NCI-H146 treated with DMSO at 0.1 percent for 48 hours (cell line): ENCODE measurements around the gene NSD1.
"Not testable (repeated sequence)": the region's sequence is repeated elsewhere in the genome, so short reads cannot be mapped to it uniquely, and the experiment has no call there.

Experiments used
- DNase-seq: peaks from one replicate; lab custom pipeline; 2025; ENCODE audit not compliant: unreplicated experiment; lab: John Stamatoyannopoulos, UW

Gene NSD1

DNA sequence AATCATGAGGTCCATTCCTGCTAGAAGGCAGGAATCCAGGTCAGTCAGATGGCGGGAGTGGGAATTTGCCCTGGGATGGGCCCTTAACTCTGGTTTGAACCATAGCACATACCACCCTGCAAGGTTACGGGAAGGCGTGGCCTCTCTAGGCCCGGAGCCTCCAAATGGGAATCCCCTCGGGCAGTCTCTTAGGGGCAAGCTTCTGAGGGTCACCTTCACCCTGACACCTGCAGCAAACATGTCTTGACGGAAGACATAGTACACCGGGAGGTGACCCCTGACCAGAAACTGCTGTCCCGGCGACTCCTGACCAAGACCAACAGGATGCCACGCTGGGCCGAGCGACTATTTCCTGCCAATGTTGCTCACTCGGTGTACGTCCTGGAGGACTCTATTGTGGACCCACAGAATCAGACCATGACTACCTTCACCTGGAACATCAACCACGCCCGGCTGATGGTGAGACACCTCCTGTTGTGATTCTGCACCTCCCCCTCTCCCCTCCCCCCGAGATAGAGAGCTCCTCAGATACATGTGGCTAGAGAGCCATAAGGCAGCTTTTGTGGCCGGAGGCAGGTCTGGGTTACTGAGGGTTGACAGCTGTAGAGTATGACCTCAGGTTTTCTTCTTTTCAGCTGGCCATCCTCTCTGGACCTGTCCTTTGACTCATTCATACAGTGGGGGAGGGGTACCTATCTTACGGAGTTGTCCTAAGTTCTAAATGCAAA, 171.0 kb downstream of the NSD1 start:
- DNase-seq, result no peak

DNA sequence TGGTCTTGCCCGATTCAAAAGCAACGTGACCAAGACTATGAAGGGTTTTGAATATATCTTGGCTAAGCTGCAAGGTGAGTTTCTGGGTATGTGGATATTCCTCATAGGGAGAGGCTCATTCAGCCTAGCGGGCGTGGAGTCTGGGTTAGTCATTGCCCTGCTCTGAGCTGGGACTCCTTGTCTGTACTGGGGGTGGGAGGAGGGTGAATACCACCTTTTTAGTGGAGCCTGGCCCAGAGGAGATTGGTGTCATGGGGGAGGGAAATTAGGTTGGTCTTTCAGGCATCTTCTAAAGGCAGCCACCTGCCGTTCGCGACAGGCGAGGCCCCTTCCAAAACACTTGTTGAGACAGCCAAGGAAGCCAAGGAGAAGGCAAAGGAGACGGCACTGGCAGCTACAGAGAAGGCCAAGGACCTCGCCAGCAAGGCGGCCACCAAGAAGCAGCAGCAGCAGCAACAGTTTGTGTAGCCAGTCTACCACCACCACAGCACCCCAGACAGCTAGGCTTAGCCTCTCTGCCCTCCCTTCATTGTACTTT, 172.6 kb downstream of the NSD1 start:
- not testable (repeated sequence) for DNase-seq

DNA sequence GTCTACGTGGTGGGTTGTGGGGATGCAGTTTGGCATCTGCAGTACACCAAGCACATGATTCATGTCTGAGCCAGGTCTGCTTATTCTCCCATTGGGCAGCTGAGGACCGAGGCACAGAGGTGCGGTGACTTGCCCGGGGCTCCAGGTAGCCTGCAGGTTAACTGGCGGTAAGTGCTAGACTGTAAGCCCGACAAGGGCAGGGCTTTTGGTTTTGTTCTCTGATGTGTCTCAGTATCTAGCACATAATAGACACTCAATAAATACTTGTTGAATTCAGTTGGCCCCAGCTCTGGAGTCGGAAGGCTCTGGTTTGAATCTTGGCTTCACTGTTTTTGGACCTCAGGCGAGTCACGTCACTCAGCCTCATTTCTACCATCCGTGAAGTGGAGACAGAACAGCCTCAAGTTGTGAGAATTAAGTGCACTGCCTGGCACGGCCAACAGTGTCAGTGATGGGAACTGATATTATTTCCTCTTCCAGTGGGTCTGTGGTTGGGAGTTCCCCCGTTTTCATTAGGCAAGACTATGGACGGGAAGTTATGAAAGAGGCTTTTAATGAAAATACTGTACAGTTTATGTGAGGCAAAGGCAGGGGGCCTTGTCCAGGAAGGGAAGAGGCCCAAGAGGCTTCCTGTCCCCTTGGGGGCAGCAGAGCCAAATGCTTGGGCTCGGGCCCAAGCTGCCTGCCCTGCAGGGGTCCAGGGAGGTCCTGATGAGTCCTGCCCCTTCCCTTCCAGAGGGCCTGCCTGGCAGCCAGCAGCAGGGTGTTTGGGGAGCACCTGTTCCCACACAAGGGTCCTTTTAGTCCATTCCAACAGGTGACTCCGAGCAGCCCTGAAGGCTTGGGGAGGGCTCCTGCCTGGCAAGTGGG, 173.3 kb downstream of the NSD1 start:
- DNase-seq, result no peak

DNA sequence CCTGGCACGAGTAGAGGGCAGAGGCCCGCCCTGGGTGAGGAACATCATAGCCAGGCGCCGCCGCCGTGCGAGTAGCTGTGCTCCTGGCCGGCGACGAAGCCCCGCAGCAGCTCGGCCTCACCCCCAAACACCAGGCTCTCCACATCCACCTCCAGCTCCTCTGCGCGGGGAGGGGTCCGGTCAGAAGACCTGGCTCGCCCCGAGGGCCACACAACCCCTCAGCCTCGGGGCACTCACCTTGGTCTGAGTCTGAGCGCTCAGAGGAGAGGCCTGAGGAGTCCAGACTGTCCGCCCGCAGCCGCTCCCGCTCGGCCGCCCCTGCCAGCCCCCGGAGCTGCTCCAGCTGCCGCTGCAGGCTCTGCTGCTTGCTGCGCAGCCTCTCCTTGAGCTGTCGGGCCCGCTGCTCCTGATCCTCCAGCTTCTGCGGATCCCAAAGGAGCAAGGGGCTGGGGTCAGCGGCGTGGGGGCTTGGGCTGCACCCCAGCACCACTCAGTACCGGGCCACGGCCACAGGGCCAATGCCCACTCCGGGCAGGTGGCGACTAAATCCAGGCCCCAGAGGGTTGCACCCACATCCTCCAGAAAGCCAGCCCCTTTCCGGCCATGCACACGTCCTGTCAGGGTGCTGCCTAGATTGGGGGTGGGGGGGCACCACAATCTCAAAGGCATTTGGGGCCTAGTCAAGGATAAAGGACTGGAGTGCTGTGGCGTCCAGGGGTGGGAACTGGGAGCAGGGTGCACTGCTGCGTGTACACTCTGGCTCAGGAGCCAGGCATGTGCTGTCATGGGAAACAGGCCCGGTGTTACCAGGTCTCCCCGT, 174.2 kb downstream of the NSD1 start:
- DNase-seq, result no peak

DNA sequence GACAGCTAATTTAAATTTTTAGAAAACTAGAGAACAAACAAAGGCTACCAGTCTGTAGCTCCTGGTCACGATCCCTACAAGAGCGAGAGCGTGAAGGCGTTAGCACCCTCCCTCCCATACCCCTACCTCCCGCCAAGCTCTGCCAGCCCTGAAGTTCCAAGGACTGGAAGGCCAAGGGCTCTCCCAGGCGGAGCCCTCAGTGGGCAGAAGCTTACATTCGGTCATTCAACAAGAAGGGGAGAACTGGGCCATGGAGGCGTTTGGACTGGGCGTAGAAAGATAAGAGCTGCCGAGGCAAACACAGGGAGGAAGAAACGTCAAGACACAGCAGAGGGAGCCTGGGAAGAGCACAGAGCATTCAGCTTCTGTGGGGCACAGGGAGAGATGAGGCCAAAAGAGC, 175.2 kb downstream of the NSD1 start:
- DNase-seq, result no peak

DNA sequence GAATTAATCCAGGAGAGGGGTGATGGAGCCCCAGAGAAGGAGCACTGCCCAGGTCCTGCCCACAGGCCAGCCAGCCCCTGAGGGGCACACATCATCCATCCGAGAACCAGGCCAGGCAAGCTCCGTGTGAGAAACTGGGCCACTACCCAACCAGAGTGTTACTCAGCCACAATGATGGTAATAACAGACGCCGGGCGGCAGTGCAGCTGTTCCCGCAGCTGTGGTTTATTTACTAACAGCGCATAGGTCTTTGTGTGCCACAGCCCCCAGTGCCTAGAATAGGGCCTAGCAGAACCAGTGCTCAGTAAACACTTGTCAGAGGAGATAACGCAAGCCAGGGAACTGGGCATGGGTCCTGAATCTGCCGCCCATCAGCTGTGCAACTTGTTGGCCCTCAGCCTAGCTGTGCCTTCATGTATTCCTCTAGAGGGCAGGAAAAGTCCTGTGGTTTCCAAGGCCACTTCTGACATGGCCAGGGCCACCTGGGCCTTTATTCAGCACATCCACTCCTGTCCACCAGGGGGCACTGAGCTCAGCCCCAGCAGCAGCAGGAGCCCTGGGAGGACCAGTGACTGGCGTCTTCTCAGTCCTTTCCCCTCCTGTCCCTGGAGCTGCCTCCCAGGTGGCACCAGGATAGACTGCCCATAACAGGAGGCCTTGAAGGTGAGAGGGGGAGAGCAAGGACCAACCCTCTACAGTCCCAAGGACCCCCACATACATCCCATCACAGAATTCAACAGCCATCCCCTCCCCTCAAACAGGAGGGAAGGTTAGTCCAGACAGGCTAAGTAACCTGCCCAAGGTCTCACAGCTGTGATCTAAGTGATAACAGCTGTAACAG, 176.0 kb downstream of the NSD1 start:
- peak; percentile 21 for DNase-seq

DNA sequence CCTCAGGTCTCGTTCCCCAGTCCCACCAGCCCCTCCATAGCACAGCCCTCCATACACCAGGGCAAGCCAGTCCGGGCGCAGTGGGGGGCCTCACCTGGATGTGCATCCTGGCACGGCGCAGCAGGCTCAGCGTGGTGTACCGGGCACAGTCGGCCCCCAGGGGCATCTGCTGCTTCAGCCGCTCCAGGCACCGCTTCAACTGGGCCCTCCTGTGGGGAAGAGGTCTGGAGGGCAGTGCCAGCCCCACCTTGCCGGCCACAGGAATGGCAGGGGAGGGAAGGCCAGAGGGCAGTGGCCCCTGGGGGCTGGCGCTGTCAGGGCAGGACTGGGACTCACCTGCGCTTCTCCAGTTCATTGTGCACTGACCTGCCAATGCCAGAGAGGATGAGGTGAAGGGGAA, 176.8 kb downstream of the NSD1 start:
- no peak for DNase-seq

DNA sequence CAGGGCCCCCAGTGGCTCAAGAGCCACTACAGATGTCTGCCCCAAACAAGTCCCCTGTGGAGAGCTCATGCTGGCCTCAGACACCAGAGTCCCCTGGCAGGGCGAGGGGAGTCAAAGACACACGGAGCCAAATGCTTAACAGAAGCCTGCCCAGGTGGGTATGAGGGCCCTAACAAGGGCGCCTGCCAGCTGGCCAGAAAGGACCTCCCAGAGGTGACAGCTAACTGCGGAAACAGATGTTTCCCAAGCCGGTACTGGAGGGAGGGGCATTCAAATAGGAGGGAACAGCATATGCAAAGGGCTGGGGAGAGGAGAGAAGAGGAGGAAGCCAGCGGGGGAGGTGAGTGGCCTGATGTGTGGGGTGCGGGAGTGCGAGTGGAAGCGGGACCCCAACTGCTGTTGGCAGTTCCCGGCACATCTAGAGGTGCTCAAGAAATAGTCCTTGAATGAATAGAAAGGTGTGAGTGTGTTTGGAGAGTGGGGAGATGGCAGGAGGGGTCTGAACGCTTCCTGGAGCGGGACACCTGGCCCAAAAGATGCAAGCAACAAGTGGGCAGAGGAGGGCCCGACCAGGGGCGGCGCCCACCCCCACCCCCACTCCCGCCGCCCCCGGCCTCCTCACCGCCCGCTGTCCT, 177.3 kb downstream of the NSD1 start:
- peak; percentile 10 for DNase-seq

DNA sequence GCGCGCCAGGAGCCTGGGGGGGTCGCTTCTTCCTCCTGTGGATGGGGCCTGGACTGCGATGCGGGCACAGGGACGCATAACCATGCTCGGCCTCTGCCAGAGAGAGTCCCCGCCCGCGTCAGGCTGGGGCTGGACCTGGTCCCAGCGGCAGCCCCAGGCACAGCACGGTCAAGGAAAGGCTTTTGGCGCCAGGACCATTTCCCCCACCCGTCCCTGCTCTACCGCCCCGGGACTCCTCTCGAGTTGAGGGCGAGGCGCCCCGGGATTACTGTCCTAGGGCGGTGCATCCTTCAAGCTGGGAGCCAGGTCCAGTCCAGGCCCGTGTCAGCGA, 177.8 kb downstream of the NSD1 start:
- DNase-seq, result no peak

DNA sequence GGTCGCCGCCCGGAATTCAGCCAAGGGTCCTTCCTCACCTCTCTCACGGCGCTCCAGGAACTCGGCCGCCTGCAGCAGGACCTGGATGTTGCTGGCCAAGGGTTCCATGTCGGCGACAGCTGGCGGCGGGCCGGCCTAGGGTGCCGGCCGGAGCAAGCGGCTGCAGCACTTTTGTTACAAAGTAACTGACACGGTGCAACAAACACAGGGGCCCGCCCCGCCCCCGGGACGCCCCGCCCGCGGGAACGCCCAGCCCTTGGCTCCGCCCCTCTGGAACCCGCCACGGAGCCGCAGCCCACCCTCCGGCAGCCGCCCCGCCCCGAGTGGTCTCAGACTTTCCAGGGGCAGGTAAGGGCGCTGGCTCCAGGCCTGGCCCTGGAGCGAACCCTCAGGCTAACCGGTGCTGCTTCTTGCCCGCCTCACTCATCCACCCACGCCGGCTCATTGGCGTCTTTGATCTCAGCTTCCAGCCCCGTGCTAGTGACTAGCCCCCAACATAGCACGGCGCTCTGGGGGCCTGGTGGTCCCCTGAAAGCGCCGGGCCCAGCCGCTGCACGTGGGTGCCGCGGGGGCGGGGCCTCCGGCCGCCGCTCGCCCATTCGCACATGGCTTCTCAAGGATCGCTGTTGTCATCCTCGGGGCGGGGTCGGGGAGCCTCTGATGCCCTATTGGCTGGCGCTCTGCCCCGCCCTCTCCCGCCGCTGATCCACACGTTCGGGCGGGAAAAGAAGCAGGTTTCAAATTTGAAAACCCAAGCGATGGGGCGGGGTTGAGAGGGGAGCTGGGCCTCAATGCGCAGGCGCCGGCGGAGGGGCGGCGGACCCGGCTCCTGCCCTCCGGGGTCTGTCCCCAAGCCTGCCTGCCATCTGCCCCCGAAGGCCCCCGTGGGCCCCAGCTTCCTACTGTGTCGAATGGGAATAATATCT, 178.4 kb downstream of the NSD1 start, which contains the start of gene MXD3:
MXD3 (minus strand) TSS at position 176 of the 926 bp plus-strand sequence; CDS start at position 108, 68 bp downstream.
- peak; percentile 90 for DNase-seq

DNA sequence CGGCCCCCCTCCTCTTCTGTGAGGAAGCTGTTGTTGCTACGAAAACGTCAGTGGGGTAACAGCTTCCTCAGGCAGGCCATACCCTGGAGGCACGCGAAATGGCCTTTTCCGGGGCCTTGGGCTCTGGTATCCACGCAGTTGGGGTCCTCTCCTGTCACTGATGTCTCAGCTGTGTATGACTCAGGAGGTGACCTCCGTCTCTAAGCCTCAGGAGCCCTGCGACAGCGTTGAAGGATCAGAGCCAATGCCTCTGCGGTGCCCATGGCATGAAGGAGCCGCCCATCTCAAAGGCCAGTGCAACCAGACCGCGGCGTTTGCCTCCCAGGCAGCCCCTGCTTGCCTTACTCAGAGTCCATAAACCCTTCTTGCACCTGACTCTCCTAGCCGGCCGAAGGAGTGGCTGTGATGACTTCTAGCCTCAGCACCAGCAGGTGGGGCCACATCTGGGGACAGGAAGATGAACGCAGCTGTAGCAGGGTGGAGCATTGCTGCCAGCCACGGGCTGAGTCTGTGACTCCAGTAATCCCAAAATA, 179.1 kb downstream of the NSD1 start:
- DNase-seq, result no peak

DNA sequence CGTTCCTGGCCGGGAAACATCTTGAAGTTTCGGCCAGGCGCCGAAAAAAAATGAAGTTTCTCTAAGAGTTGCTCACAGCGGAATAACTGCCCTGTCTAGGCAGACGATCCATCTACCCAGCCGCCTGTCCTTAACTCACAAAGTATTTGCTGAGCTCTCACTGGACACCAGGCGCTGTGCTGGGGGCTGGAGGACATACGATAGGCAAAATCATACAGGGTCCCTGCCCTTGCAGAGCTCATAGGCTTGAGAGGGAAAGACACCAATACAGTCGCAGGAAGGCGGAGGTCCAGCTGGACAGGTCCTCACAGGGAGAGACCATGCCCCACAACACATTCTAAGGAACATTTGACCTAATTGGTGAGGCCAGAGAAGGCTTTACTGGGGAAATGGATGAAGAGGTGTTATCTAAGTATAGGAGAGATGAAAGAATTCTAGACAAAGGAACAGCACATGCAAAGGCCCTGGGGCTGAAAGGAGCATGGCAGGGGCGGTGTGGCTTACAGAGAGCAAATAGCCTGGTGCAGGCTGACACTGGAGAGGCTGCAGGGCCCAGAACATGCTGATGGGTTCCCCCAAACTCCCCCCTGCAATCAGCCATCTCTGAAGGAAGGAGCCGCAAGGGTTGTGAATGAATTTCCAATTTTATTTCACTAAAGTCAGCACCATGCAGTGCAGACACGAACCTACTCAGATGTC, 180.1 kb downstream of the NSD1 start:
- no peak for DNase-seq

DNA sequence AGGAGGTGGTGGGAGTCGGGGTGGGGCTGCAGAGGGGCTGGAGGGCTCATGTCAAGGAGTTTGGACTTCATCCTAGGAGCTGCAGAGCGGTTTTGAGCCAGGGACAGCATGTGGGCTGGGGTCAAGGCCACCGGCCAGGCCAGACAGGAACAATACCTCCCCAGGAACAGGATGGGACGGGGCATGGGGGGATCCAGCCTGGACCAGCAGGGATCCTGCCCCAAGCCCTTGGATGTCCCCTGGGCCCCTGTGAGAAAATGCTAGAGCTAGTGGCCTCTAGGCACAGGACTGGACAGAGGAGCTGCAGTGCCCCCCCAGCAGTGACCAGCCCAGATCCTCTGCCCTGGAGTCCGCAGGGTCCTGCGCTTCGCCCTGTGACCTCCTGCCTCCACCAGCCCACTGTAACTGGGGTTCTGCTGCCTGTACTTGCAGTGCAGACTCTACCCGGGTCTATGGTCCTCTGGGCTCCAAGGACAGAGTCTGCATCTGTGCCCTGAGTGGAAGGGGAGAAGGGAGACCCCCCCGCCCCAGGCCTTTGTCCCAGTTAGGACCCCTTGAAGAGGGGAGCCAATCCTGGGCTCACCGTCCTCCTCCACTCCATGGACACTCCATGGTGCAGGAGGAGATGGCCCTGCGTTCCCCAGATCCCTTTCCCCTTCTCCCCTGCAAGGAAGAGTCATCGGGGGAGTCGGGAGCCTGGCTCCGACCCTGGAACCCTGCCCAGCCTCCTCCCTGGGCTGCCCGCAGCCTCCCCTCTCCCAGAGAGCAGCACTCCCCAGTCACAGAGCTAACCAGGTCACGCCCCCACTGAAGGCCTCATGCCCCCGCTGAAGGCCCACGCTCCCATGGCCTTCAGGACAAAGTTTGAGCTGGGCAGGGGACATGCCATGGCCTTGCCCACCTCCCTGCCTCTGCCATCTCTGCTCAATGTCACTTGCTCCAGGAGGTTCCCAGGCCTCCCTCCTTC, 181.1 kb downstream of the NSD1 start:
- no peak for DNase-seq

DNA sequence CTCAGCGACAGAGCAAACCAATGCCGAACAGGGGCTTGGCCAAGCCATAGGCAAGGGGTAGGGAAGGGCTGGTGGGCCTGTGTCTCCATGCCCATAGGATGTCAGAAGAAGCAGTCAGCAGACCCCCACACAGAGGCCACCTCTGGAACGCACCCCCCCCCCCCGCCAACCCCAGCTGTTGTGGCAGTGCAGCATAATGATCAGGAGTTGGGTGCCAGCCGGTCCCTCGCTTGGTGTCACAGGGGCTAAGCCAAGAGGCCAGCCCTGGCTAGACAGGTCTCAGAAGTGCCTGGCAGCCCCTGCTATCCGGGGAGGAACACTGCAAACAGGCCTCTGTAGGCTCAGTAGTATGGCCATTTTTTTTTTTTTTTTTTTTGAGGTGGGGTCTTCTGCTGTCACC, 181.8 kb downstream of the NSD1 start:
- no peak for DNase-seq

DNA sequence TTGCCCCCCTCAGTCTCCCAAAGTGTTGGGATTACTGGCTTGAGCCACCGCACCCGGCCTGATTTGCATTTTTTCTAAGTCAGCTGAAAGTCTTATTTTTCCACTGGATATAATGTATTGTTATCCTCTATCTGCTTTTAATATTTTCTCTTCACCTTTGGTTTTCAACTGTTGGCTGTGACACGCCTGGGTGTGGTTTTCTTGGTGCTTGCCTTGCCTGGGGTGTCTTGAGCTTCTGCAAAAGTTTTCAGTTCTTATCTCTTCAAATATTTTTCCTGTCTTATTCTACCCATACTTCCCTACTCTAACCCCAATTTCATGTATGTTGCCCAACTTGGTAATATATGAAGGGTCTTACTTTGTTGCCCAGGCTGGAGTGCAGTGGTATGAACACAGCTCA, 182.4 kb downstream of the NSD1 start:
- no peak for DNase-seq

DNA sequence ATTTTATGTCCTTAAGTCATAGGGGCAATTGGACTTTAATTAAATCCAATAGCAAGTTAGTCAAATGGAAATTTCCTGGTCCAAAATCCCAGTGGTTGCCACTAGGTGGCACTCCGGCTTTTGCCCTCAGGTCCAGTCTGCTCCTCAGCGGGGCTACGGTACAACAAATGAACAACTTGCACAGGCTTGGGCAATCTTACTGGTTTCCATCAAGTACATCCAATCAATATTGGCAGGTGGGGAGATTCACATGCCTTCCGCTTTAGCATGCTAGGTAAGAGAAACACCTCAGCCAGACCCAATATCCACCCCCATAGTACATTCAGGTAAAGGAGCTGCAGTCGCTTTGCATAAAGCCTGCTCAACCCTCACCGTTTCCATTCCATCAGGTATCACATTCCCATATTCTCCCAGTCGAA, 184.4 kb downstream of the NSD1 start:
- DNase-seq, result peak; percentile 55
